GM21825 (cell line): ENCODE measurements around the gene SRGAP3.

Experiments
- ATAC-seq: cut with Tn5 transposase; IDR thresholded peaks from one replicate; pipeline ENCODE4 v1.9.1; 2021; ENCODE audit warnings: mild to moderate bottlenecking, moderate library complexity; ENCODE audit not compliant: unreplicated experiment

SRGAP3 gene

DNA sequence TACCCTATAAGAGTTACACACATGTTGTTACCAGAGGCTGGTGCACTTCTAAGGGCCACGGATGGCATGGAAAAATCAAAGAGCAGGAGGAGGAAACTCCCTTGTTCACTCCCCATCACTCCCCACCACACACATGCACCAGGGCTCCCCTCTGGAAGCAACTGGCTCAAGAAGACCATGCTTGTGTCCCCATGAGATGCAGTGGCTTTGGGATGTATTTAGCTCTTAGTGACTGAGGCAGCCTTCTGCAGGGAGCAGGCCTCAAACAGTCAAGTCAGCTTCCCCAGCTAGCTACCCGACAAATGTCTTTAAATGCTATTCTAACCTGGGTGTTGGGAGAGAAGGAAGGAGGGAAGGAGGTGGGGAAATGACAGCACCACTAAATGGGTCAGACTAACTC, 253.2 kb downstream of the SRGAP3 start:
- ATAC-seq, result no peak

DNA sequence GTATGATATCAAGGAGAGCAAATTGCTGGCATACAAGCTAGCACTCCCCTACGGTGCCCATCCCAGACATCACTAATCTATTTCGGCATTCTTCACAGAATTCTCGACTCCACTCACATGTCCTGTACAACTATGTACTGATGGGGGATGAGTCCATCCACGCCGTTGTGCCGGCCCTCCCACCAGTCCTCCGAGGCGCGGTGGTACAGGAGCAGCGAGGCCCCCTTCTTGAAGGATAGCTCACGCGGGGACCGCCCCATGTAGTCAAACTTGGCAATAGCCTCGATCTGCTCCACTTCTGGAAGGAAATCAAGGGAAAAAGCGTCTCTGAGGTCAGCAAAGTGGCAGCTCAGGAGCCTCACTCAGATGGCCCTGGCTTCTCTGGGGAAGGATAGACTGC, 255.2 kb downstream of the SRGAP3 start:
- no peak for ATAC-seq

DNA sequence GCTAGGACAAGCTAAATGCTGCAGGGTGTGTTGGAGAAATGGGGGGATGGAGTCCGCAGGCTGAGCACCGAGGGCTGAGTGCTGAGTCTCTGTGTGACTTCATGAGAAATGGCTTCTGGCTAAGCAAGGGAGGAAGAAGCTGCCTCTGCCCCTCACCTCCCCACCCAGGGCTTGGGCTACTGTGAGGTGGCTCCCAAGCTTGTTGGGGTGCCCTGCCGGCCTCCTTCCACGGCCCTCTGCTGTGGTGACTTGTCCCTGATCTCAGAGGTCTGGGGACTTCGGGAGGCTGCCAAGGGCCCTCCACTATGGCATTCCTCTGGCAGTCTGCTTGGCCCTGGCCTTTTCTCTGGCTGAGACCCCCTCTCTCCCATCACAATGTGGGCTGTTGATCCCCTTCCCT, 256.1 kb downstream of the SRGAP3 start:
- no peak for ATAC-seq

DNA sequence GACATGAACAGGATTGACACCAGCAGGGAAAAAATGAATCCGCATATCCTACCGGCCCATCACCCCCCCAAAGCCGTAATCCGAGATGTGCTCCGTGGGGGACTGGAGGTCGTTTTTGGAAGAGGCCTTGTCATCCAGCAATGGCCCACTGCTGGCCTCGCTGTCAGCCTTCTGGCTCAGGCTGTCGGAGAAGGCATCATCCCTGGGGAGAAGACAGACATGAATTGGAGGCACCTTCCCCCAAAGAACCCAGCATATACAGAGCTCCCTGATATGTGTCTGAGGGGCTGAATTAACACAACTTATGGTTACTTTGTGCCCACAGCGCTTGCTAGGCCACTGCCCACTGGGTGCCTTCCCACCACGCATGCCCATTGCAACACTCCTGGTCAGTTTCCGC, 256.6 kb downstream of the SRGAP3 start:
- no peak for ATAC-seq

DNA sequence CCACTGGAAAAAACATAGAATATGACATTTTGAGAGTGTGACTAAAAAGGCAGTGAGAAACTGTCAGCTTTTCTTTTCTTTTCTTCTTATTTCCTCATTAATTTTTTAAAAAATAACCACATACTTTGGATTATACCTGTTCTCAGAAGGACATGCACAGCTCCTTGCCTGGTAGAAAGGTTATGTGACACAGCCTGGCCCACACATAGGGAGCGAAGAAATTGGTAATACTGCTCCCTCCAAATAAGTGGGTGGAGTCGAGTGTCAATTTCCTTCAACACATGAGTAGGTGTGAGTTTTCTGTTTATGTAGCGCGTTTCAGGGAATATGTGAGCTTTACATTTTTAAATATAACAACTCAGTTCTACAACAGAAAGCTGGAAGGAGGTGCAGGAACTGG, 257.2 kb downstream of the SRGAP3 start:
- no peak for ATAC-seq

DNA sequence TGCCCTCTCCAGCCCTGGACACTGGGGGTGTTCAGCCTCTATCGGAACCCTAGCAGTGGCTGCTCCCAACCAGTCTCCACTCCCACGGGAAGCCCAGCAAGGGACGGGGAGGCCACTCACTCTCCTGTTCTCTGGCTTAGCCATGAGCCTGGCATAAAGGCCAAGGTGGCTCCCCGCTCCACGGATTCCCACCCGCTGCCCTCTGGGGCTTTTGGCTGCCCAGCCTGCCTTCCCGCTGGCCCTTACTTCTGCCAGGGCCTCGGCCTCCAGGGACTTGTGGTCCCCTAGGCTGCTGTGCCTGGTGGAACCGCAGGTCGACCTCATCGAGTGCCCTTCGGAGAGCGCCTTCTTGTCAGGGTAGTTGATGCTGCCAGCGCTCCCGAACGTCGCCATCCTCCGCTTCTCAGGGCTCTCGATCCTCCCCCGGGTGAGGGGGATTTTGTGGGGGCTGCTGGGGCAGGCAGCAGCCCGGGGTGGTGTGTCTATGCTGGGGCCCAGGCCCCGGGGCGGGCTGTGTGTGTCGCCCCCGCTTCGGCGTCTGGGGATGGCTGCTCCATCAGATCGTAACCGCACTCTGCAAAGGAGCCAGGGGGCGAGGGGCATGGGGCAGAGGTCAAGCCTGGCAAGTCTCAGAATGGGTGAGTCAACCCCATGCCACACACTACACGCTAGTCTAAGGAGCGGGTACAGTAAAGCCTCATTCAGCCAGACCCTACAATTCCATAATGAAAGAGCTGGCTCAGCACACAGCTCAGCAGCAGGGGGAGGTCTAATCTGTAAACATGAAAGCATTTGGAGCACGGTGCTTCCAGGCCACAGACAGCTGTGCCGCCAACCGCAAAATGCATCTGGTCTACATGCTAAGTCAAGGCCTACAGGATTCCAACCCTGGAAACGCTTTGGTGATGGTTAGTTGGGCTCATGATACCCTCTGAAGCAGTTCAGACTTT, 258.9 kb downstream of the SRGAP3 start:
- no peak for ATAC-seq

DNA sequence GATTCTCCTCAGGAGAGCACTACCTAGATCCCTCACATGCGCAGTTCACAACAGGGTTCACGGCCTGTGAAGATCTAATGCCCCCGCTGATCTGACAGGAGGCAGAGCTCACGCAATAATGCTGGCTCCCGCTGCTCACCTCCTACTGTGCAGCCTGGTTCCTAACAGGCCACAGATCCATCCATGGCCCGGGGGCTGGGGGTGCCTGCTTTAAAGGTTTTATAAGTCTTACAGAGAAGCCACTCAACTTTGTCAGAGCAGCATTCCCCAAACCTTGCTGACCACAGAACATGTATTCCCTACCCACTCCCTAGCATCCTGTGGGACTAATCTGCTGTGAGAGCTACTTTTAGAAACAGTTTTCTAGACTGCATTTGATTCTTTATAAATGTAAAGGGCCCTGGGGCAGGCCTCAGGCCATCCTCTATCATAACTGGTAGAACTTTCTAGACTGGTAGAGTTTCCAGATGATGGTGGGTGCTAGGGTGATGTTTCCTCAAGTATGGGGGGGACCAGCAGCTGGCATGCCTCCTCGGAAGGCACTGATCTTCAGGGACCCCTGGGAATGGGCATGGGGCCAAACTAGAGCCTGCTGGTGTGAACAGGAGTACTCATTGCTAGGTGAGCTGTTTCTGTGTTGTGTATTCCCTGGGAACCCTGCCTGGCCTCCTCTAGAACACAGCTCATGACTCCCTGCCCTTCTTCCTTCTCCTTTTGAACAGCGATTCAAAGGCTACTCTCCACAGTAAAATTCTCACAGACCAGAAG, 260.5 kb downstream of the SRGAP3 start:
- ATAC-seq, result no peak

DNA sequence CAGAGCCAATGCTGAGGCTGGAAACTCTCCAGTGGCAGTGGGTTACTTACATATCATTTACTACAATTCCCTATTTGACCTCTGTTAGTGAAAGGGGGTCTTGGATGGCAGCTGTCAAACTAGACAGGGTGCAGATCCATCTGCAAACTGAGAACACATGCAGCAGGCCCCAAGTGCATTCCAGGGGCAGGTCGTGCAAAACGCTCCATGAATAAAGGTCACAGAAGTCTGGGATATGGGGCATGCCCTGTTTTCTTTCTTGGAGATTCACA, 261.1 kb downstream of the SRGAP3 start:
- ATAC-seq, result no peak

DNA sequence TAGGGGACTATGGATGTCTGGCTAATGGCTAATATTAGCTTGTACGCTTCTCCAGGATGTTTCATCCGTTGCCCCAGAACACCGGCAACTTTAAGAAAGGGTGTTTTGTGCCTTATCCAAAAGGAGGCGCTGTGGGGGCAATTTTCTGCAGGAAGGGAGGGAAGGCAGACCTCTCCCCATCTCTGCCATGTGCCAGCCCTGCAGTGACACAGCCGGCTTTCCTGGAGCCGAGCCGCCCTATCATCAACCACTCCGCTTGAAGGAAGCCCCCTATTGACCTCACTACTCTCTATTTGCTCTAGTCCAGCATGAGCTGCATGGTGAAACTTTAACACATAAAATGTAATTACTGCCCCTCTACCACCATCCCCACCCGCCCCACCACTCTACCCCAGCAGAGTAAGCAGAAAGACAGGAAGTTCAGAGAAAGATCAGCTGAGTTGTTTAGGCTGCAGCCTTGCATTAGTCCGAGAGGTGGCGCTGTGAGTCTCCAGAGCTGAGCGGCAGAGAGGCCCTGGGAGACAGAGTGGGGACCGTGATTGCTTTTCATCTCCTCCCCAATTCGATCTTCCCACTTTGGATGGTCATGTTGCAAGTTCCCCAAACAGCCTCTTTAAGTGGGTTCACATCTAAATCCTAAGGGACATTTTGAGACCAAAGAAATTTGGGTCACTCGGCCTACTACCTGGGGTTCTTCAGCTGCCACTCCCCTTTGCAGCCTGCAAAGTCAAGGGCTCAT, 261.6 kb downstream of the SRGAP3 start:
- ATAC-seq, result peak; percentile 71

DNA sequence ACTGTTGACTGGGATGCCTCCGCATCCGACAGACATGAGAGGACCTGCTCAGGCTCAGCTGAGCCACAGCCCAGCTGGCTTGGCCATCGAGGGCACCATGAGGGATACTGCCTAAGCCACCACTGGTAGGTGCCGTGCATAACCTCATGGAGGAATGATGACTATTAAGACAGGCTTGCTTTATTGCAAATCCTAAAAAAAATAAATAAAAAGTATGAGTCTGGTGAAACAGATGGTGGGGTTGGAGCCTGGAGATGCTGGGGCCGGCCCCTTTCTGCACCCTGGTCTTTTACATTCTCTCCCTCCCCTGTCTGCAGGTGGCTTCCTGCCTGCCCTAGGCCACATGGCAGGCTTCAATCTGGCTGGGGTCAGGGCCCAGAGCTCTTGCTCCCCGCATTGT, 262.2 kb downstream of the SRGAP3 start:
- ATAC-seq, result no peak

DNA sequence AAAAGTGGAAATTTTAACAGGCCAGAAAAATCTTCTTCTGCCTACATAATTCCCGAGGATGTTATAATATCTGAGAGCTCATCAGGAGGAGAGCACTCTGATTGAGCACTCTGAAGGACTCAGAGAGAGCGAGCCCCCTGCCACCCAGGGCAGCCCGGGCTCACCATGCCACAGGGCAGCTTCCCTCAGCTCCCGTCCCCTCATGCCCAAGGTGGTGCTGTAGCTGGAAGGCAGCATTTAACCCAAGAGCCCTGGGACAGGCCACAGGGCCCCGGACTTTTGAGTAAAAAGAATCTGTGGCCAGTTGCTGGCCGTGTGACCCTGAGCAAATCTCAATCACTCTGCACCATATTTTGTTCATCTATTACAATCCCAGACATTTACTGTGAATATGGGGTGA, 262.7 kb downstream of the SRGAP3 start:
- no peak for ATAC-seq

DNA sequence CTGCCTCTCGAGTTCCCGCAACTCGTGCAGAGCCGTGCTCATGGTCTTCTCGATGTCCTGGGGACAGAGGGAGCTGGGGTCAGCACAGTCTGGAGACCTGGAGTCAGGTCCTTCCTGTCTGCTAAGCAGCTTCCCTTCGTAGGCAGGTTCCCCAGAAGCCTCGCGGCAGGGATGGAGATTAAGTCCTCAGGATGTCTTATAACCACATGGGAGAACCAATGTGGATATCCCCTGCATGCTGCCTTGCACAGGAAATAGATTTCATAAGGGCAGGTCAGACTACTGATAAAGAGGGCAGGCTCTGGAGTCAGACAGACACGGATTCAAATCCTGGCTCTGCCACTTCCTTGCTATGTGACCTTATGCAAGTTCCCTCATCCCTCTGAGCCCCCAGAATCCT, 263.6 kb downstream of the SRGAP3 start:
- no peak for ATAC-seq

DNA sequence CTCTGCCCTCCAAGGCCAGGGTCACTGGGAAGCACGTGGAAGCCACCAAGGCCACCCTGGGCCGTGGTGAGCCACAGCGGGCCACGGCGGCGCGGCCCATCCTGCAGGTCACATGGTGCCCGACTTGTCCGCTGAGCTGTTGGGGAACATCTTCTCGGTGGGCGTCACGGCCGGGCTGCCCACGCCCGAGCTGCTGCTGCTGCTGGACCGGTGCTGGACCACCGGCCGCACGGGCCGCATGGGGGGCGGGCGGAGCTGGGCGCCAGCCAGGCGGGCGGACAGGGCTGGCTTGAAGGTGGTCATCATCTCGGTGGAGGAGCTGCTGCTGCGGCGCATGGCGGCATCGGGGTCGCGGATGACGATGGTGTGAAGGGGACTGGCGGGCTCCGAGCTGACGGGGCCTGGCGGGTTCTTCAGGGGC, 264.0 kb downstream of the SRGAP3 start:
- no peak for ATAC-seq

DNA sequence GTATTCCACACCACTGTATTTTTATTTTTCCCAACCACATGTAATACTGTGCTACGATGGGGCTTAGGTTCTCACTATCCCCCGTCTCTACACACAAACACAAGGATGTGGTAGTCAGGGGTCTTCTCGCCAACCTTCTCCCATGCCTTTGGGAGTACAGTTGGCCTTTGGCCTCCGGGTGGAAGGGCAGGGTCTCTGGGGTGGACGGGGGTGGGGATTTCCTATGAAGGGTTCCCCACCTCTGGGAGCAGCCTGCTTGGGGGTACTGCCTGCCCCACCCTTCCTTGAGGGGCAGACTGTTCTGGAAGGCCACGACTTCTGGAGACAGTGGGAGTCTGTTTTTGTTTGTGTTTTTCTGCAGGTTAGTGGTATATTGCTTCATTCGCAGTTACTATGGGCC, 264.9 kb downstream of the SRGAP3 start:
- ATAC-seq, result no peak

DNA sequence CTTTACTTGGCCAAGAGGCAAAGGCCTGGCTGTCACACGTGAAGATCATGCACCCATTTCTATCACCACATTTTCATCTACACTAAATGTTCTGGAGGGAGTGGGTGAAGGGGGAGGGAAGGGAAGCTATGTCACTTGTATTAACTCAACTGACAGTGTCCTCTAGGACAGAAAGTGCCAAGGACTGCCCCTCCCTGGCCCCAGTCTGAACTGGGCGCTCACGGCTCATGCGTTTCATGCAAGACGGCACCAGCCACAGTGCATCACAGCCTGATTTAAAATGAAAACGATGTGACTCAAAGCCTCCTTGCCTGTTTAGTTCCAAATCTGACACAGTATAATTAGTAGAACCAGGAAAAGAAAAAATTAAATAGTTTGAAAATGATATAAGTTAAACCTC, 265.4 kb downstream of the SRGAP3 start:
- no peak for ATAC-seq

DNA sequence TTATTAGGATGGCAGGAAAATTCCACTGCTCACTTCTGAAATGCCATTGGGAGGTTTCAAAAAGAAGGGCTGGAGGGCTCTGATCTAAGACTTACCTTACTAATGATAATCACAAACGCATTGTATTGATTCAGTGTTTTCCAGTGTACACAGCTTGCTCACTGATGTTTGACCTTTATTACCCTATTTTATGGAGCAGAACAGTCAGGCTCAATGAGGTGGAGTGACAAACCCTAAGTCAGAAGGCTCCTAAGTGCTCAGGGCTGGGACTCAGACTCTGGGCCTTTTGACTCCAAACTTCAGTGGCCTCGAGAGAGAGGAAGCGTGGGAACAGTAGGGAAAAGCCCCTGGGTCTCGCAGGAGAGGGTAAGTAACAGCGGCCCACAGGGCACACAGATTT, 265.9 kb downstream of the SRGAP3 start:
- no peak for ATAC-seq

DNA sequence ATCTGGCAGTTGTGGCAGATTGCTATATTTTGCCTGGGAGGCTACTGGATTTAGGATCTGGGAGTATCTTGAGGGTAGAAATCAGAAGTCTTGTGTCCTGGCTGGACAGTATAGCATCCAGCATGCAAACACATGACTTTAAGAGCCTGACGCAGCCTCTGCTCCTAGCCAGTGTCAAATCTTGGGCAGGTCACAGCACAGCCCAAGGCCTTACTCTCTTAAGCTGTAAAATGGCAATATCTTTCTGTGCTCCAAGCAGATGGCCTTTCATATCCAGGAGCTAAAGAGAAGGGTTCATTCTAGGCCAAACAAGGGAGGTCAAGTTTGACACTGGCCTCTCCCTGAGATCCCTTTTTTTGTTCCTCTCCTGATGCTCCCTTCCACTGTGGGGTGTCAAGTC, 266.4 kb downstream of the SRGAP3 start:
- no peak for ATAC-seq

DNA sequence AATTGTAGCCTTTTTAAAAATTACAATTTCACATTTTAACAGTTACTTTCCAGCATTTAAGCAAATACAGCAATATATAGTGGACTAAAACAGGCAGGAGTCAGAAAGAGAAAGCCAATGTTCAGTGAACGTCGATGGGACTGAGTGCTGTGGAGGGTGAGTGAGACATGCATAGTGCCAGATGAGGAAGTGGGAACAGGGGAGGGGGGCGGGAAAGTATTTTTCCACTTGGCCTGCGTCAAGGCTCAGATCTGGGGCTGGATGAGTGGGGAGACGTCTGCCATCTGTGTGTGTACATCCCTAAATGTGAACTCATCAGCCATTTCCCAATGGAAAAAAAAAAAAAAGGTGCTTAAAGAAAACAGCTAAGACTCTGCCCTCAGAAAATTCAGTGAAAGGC, 266.9 kb downstream of the SRGAP3 start:
- no peak for ATAC-seq

DNA sequence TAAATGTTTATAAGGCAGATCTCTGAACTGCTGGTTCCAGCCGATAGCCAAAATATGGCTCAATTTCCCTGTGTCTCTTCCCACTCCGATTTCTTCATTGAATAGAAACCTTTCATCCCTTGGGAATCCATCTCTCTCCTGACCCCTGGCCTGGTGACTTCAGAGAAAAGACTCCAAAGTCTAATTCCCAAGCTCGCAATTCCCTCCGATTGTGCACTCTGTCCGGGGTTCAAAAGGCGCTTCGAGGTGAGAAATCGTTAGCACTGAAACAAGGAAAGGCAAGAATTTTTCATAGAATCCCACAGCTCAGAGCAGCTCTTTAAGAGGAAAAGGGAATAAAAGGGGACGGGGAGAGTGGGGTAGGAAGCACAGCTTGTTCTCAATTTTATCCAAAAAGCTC, 267.7 kb downstream of the SRGAP3 start:
- no peak for ATAC-seq

DNA sequence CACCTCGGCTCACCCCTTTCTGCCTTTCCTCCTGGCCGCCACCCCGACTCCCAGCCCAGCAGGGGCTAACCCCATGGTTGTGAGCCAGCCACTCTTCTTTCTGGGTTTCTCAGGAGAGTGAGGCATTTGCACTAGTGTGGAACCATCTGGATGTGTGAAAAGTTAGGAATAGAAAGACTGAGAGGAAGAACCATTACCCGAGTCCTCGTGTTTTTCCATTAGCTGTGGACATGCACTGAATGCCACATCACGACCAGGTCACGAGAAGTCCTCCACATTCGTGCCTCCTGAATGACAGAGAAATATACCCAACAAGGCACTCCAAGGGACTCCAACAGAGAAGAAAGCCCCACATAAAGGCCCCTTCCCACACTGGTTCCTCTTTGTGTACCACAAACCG, 268.1 kb downstream of the SRGAP3 start:
- ATAC-seq, result no peak

DNA sequence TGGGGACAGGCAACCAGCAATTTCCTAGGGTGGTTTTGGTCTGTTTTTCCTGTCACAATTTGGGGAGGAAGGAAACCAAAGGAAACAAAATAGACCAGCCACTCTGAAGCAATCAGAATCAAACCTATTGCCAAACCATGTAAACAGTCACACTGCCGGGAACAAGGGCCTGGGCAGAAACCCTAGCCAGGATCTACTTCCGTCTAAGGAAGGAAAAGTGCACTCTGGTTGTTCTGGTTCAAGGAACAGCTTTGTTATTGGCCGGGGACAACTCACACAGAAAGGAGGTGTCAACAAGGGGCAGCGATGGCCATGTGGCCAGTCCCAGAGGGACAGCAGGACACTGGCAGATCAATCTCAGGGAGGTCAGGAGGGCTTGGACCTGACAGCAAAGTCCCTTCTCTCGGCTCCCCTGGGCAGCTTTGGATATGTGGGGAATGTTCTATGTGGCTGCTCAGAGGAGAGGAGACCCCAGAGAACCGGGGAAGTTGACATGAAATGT, 268.6 kb downstream of the SRGAP3 start:
- no peak for ATAC-seq

DNA sequence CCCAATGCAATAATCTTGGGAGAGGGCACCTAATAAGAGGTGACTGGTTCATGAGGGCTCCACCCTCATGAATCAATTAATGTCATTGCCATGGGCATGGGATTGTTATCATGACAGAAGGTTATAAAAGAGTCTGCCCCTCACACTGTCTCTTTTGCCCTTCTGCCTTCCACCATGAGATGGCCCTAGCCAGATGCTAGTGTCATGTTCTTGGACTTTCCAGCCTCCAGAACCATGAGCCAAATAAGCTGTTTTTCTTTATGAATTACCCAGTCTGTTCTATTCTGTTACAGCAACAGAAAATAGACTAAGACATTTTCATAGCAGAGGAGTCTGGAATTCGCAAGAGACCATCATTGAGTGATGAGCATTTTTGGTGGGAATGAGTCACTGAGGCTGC, 270.2 kb downstream of the SRGAP3 start:
- no peak for ATAC-seq
